Transverse colon (tissue), 4 donors: ENCODE measurements around the gene SLC6A13.

Source experiments
- EP300 ChIP-seq: sonication (generic); formaldehyde crosslinking; IDR thresholded peaks from one replicate; pipeline ENCODE4 v1.6.1; 2017; ENCODE audit warnings: antibody characterized with exemption, low read depth
- POLR2A ChIP-seq: fragments of 450-650 bp; IDR thresholded peaks from one replicate; pipeline ENCODE4 v1.6.1; 2016; ENCODE audit warnings: antibody characterized with exemption, mild to moderate bottlenecking, moderate library complexity
- POLR2AphosphoS5 ChIP-seq, 3 donors: sonication (generic); formaldehyde crosslinking; IDR thresholded peaks; one replicate each; pipeline ENCODE4 v1.6.1; 2016; ENCODE audit warnings: antibody characterized with exemption in 3 of 3
- TF ChIP-seq, protein P1 (sequence below), 5 experiments: fragments of 200-600 bp in 3 of 5; fragments of 450-650 bp in 2 of 5; sonication (generic) in 3 of 5; IDR thresholded peaks; 1 replicate in 2 of 5; 2 replicates in 3 of 5; pipeline ENCODE4 v1.5.1; 2016 to 2017; ENCODE audit warnings: antibody characterized with exemption in 5 of 5, inconsistent platforms in 3 of 5, mild to moderate bottlenecking in 2 of 5, moderate library complexity in 1 of 5

DNA sequence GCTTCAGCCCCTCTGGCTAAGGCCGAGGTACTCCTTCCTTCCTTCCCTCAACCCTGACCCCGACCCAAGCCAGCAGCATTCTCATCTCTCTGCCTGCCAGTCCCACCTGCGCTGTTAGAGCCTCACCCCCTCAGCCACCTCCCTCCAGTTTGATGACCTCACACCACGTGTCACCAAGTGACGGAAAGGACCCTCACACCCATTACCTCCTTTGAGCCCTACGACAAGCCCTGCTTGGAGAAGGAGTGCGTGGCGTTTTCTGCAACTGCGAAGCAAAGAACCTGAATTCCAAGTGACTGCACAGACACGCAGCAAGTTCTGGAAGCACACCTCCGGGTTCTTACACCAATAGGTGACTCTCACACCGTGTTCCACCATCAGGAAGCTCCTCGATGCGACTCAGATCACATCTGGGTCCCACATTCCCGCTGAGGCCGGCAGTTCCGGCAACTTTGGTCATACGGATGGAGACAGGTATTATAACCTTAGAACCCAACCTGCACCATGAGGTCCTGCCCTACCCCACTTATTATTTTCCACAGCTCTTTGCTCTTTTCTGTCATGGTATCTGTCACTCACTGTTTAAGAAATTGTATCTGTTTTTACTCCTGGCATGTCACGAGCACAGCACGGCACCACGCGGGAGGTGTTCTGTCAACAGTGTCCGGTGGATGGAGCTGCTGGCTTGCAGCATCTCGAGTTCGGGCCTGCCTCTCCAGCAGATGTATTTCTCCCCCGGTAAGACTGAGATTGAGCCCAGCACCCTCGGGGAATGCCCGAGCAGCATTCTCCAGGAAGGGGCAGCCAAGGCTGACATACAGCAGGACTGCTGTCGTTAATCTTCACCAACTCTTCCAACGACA, 43.7 kb downstream of the SLC6A13 start:
- TF ChIP-seq, protein P1, sequence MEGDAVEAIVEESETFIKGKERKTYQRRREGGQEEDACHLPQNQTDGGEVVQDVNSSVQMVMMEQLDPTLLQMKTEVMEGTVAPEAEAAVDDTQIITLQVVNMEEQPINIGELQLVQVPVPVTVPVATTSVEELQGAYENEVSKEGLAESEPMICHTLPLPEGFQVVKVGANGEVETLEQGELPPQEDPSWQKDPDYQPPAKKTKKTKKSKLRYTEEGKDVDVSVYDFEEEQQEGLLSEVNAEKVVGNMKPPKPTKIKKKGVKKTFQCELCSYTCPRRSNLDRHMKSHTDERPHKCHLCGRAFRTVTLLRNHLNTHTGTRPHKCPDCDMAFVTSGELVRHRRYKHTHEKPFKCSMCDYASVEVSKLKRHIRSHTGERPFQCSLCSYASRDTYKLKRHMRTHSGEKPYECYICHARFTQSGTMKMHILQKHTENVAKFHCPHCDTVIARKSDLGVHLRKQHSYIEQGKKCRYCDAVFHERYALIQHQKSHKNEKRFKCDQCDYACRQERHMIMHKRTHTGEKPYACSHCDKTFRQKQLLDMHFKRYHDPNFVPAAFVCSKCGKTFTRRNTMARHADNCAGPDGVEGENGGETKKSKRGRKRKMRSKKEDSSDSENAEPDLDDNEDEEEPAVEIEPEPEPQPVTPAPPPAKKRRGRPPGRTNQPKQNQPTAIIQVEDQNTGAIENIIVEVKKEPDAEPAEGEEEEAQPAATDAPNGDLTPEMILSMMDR (IDR thresholded peaks at IDR 0.05), result no peak
- no peak for TF ChIP-seq POLR2A
- no peak for TF ChIP-seq POLR2AphosphoS5 (IDR thresholded peaks at IDR 0.05)
- TF ChIP-seq EP300, result no peak
